Hematopoietic multipotent progenitor cell (in vitro differentiated cells): Measurements from ENCODE around the gene ST7. TPM values are rescaled to one million over a fixed set of nuclear protein-coding genes. Genes with fewer than 3 reads are reported as not detected.

Experiments
- DNase-seq, 3 donors: peaks; one replicate each; pipeline ENCODE4 v3.0.0-alpha.2; 2011 to 2015; ENCODE audit warnings: low read depth in 2 of 3, low spot score in 2 of 3
- total RNA-seq: library from RNA; depleted of rRNA; stranded (reverse); fragments of >200 nt; gene quantifications from one replicate; pipeline ENCODE4 v1.2.3, GENCODE V29; 2012

Gene ST7
- total RNA-seq, 1 donor: 21.3 TPM

GRCh38 chr7:117143066-117143465, 189.8 kb downstream of the ST7 start:
- no peak for DNase-seq

- DNase-seq: no peak
These were observed 190.3 kb downstream of the ST7 start for GRCh38 chr7:117143580-117143979.

GRCh38 chr7:117145333-117145732, 192.0 kb downstream of the ST7 start:
- no peak for DNase-seq

GRCh38 chr7:117146059-117146458, 192.8 kb downstream of the ST7 start:
- DNase-seq: peak in 1 of 3 donors; percentile 31

GRCh38 chr7:117146511-117146910, 193.2 kb downstream of the ST7 start:
- peak in 1 of 3 donors; percentile 51 for DNase-seq

- DNase-seq: no peak
These were observed 195.7 kb downstream of the ST7 start for GRCh38 chr7:117148971-117149370.

GRCh38 chr7:117149692-117150091, 196.4 kb downstream of the ST7 start:
- DNase-seq: no peak

- DNase-seq: no peak
These were observed 199.1 kb downstream of the ST7 start for GRCh38 chr7:117152213-117153007.

- DNase-seq: no peak
These were observed 199.8 kb downstream of the ST7 start for GRCh38 chr7:117153016-117153545.

- DNase-seq: no peak
These were observed 201.4 kb downstream of the ST7 start for GRCh38 chr7:117154721-117155120.

- DNase-seq: no peak
These were observed 202.4 kb downstream of the ST7 start for GRCh38 chr7:117155694-117156093.

- peak in 2 of 3 donors; percentile 67 to 85 for DNase-seq
These were observed 204.2 kb downstream of the ST7 start for GRCh38 chr7:117157241-117158209.

GRCh38 chr7:117158941-117159697, 205.8 kb downstream of the ST7 start:
- no peak for DNase-seq

GRCh38 chr7:117163101-117163500, 209.8 kb downstream of the ST7 start:
- DNase-seq: no peak

- no peak for DNase-seq
These were observed 211.3 kb downstream of the ST7 start for GRCh38 chr7:117164620-117165019.

- no peak for DNase-seq
These were observed 212.4 kb downstream of the ST7 start for GRCh38 chr7:117165656-117166055.

GRCh38 chr7:117169907-117170306, 216.6 kb downstream of the ST7 start:
- DNase-seq: no peak

GRCh38 chr7:117171106-117171505, 217.8 kb downstream of the ST7 start:
- no peak for DNase-seq

- no peak for DNase-seq
These were observed 219.0 kb downstream of the ST7 start for GRCh38 chr7:117172283-117172682.

- no peak for DNase-seq
These were observed 219.9 kb downstream of the ST7 start for GRCh38 chr7:117173035-117173770.
